Brain microvascular endothelial cell (primary cell): ENCODE results near the gene WSCD1.
A peak's percentile ranks its signal among the peaks of the same experiment; 100 is the strongest.

Experiments used
- DNase-seq: peaks from one replicate; pipeline ENCODE4 v3.0.0-alpha.2; 2020
- H3K27ac ChIP-seq: fragments of 250-450 bp; sonication (Bioruptor Pico); 2 replicates; pipeline ENCODE4 v1.5.1; 2020; ENCODE audit warnings: mild to moderate bottlenecking, moderate library complexity
- H3K27me3 ChIP-seq: fragments of 250-450 bp; sonication (Bioruptor Pico); replicated peaks from 2 replicates; pipeline ENCODE4 v1.5.1; 2020; ENCODE audit warnings: mild to moderate bottlenecking
- H3K36me3 ChIP-seq: fragments of 250-450 bp; sonication (Bioruptor Pico); replicated peaks from 2 replicates; pipeline ENCODE4 v1.5.1; 2020; ENCODE audit warnings: mild to moderate bottlenecking
- H3K4me3 ChIP-seq: 2 replicates; pipeline ENCODE4 v1.5.1; 2011; ENCODE audit warnings: low read depth, mild to moderate bottlenecking, control low read depth, low read length, moderate library complexity
- in situ Hi-C: cut with HindIII; loops from 2 replicates; pipeline ENCODE4 v1.10.0; 2017; ENCODE audit warnings: low sequenced_read_pairs, low pct_ligation_motif_present
- TF ChIP-seq, protein P1 (sequence below): IDR thresholded peaks from 2 replicates; pipeline ENCODE4 v1.5.1; 2011; ENCODE audit warnings: low read depth, mild to moderate bottlenecking, moderate library complexity, low read length, control low read depth, inconsistent platforms; ENCODE audit errors: missing control alignments

Gene WSCD1

DNA sequence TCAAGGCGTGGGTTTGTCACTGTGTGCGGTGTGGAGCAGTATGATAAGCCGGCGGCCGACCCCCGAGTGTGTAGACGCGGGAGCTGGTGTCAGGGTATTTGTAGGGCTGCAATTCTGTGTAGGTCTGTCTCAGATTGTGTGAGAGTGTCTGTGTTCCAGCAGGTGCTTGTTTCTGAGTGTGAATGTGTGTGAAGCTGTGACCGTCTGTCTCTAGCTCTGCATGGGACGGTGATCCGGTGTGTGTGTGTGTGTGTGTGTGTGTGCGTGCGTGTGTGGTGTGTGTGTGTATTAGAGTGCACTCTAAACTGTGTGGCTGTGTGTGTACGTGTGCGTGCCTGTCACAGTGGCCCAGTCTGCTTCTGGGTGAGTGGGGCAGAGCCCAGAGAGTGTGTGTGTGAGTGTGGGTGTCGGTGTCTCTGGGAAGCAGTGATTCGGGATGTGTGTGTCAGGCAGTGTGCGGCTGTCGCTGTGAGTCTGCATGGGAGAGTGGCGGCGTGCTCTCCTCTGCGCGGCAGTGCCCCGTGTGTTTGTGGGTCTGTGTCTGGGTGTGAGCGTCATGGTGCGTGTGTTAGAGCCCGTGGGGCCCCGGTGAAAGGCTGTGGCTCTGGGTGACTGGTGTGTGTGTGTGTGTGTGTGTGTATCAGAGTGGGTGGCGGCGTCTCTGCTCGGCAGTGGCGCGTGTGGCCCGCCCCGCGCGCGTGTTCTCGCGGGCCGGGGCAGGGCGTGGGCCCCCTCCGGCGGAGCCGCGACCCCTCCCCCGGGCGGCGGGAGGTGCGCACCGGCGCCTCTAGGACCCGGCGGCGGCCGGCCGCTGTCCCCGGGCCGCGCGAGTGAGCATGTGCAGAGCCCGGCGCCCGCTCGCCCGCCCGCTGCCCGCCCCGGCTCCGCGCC, at the start of gene WSCD1:
Gene WSCD1, plus strand, starts transcription at position 841 of the 891 bp plus-strand sequence. CDS start 10,280 bp downstream, outside the sequence.
- Histone ChIP-seq H3K4me3 (peak within 1 kb of the TSS; percentile 9), H3K27ac (no peak within 1 kb of the TSS), H3K27me3 (peaks cover 24% of the 10 kb centered on the region), H3K36me3 (no peaks in the 10 kb centered on the region)
- DNase-seq, result no peak
- TF ChIP-seq, protein P1, sequence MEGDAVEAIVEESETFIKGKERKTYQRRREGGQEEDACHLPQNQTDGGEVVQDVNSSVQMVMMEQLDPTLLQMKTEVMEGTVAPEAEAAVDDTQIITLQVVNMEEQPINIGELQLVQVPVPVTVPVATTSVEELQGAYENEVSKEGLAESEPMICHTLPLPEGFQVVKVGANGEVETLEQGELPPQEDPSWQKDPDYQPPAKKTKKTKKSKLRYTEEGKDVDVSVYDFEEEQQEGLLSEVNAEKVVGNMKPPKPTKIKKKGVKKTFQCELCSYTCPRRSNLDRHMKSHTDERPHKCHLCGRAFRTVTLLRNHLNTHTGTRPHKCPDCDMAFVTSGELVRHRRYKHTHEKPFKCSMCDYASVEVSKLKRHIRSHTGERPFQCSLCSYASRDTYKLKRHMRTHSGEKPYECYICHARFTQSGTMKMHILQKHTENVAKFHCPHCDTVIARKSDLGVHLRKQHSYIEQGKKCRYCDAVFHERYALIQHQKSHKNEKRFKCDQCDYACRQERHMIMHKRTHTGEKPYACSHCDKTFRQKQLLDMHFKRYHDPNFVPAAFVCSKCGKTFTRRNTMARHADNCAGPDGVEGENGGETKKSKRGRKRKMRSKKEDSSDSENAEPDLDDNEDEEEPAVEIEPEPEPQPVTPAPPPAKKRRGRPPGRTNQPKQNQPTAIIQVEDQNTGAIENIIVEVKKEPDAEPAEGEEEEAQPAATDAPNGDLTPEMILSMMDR, result no peak
- in situ Hi-C loops, result no loop called here

- no peaks in the 10 kb centered on the region for H3K36me3 ChIP-seq
- H3K27me3 ChIP-seq, result no peaks in the 10 kb centered on the region
- DNase-seq, result no peak
- H3K4me3 ChIP-seq, result no peak overlapping the region
- TF ChIP-seq, protein P1, result no peak
- in situ Hi-C loops, result no loop called here
- H3K27ac ChIP-seq, result no peak overlapping the region
These were observed 49.2 kb upstream of the WSCD1 start for GRCh38 chr17:6021011-6021400.

GRCh38 chr17:6021627-6022026, 48.6 kb upstream of the WSCD1 start:
- Histone ChIP-seq H3K4me3 (no peak overlapping the region), H3K36me3 (no peaks in the 10 kb centered on the region), H3K27ac (no peak overlapping the region), H3K27me3 (no peaks in the 10 kb centered on the region)
- in situ Hi-C loops, result no loop called here
- DNase-seq, result no peak
- TF ChIP-seq, protein P1, result no peak

DNA sequence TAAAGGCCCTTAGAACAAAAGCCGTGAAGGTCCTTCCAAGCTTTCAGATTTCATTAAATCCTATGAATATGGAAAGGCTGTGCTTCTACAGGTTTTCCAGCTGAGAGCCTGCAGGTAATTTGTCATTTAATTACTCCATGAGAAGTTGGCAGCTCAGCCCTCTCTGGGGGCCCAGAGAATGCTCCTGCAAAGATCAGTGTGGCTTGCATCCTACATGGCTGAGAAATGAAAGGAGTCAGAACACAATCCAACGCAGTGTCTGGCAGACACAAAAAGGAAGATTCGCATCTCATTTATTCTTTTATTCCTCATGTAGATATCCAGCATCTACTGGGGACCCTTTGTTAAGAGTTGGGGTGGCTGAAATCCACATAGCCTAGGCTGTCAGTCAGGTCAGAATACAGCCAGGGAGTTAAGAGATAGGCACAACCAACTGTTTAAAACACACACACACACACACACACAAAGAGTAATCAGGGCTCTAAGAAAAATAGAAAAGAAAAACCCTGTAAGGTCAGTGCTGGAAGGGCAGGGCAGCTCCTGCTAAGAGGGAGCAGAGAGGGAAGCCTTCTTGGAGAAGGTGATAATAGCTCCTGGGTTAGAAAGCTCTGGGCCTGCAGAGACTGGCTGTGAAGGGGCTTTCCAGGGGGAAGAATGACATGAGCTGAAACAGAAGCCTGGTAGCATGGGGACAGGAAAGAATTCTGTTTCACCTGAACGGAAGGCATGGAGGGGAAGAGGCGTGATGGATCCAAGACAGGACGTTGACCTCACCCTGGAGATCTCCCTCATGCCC, 46.9 kb upstream of the WSCD1 start:
- TF ChIP-seq, protein P1, result no peak
- no peak for DNase-seq

GRCh38 chr17:6024576-6024975, 45.6 kb upstream of the WSCD1 start:
- no peaks in the 10 kb centered on the region for H3K36me3 ChIP-seq
- H3K27me3 ChIP-seq, result no peaks in the 10 kb centered on the region
- no peak overlapping the region for H3K4me3 ChIP-seq
- no peak for DNase-seq
- in situ Hi-C loops, result no loop called here
- no peak overlapping the region for H3K27ac ChIP-seq
- TF ChIP-seq, protein P1, result no peak

More for the DNA sequence above, 46.9 kb upstream of the WSCD1 start:
- Histone ChIP-seq H3K4me3 (no peak overlapping the region), H3K27ac (no peak overlapping the region), H3K36me3 (no peaks in the 10 kb centered on the region), H3K27me3 (no peaks in the 10 kb centered on the region)
- in situ Hi-C loops, result no loop called here
